Uterus (tissue), 2 donors: ENCODE results near the gene BRAF.

Experiments
- CTCF ChIP-seq, 4 experiments: fragments of 200-600 bp in 2 of 4; fragments of 450-650 bp in 2 of 4; sonication (generic) in 2 of 4; IDR thresholded peaks; one replicate each; pipeline ENCODE4 v1.5.1; 2016 to 2019; ENCODE audit warnings: antibody characterized with exemption in 4 of 4, mild to moderate bottlenecking in 2 of 4, moderate library complexity in 1 of 4
- POLR2A ChIP-seq, 2 donors: fragments of 450-650 bp; IDR thresholded peaks; one replicate each; pipeline ENCODE4 v1.6.1; 2016; ENCODE audit warnings: antibody characterized with exemption in 2 of 2, mild to moderate bottlenecking in 1 of 2, moderate library complexity in 1 of 2

- TF ChIP-seq CTCF (IDR thresholded peaks at IDR 0.05) (no peak), POLR2A (IDR thresholded peaks at IDR 0.05) (no peak)
Measured at GRCh38 chr7:140674356-140674800, 250.4 kb downstream of the BRAF start.
